Fibroblast of pulmonary artery (primary cell): Measurements from ENCODE around the gene B3GALNT1.

Source experiments
- DNase-seq: peaks from one replicate; pipeline ENCODE4 v3.0.0-alpha.2; 2010; ENCODE audit warnings: low read depth
- H3K4me3 ChIP-seq: replicated peaks from 2 replicates; pipeline ENCODE4 v1.5.1; 2011; ENCODE audit warnings: low read depth, mild to moderate bottlenecking, control low read depth, low read length, moderate library complexity
- CTCF ChIP-seq: IDR thresholded peaks from 2 replicates; pipeline ENCODE4 v1.5.1; 2011; ENCODE audit warnings: mild to moderate bottlenecking, control low read depth, low read length, inconsistent platforms; ENCODE audit errors: missing control alignments

The B3GALNT1 gene

DNA sequence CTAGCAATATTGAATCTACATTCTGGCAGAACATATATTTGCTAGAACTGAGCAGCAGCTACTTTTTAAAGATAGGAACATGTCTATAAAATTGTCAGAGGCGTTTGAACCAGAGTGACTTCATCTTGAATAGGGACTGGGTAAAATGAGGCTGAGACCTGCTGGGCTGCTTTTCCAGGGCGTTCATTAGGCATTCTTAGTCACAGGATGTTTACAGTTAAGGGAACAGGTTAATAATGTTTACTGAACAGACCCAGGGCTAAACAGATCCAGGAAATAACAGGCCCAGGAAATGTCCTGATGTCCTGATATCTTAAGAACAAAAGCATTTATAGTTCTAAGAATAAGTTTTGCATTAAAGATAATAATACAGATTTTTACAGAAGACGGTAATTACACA is 34.5 kb upstream of the B3GALNT1 start:
- DNase-seq, result no peak
- H3K4me3 ChIP-seq, result no peak overlapping the region
- TF ChIP-seq CTCF, result no peak

DNA sequence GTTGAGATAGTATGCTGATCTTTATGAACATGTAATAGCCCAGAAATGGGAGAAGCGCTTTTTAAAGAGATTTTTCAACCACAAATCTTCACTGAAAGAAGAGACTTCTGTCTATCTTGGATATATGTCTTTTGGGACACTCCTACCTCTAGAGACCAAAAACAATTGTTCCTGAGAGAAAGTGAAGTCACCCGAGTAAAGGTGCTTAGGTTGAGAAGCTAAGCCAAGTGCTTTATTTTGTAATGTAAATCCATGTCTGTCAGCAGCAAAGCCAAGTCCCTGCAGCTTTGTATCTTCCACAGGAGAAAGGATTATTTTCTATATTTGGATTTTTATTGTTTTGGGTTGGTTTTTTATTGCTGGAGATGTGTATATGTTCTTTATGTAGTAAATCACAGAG is 32.1 kb upstream of the B3GALNT1 start:
- no peak for TF ChIP-seq CTCF
- DNase-seq, result no peak
- no peak overlapping the region for H3K4me3 ChIP-seq

DNA sequence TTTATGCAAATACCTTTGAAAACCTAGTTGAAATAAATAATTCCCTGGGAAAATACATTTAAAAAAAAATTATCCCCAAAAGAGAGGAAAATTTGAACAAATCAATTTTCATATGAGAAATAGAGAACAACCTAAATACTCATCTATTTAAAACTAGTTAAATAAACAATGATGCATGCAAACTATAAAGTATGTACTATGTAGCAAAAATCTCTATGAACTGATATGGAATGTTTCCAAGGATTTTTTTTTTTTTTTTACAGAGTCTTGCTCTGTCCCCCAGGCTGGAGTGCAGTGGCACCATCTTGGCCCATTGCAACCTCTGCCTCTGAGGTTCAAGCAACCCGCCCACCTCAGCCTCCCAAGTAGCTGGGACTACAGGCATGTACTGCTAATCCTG is 27.2 kb upstream of the B3GALNT1 start:
- no peak for TF ChIP-seq CTCF
- H3K4me3 ChIP-seq, result no peak overlapping the region
- no peak for DNase-seq

- no peak for TF ChIP-seq CTCF
- DNase-seq, result no peak
- no peak overlapping the region for H3K4me3 ChIP-seq
Measured at GRCh38 chr3:161126495-161126894, 21.3 kb upstream of the B3GALNT1 start.

GRCh38 chr3:161117646-161118045 is 12.5 kb upstream of the B3GALNT1 start:
- peak; percentile 10 for DNase-seq
- H3K4me3 ChIP-seq, result no peak overlapping the region
- no peak for TF ChIP-seq CTCF

GRCh38 chr3:161108840-161109239 is 3.7 kb upstream of the B3GALNT1 start:
- no peak for TF ChIP-seq CTCF
- DNase-seq, result peak; percentile 10
- H3K4me3 ChIP-seq, result no peak overlapping the region

GRCh38 chr3:161107311-161107710 is 2.2 kb upstream of the B3GALNT1 start:
- no peak overlapping the region for H3K4me3 ChIP-seq
- TF ChIP-seq CTCF, result no peak
- DNase-seq, result no peak
